GM19351 (cell line): ENCODE measurements around the gene COL21A1.
"Not testable (repeated sequence)": the region's sequence is repeated elsewhere in the genome, so short reads cannot be mapped to it uniquely, and the experiment has no call there.

Experiments
- ATAC-seq: cut with Tn5 transposase; IDR thresholded peaks from one replicate; pipeline ENCODE4 v1.9.1; 2021; ENCODE audit warnings: mild to moderate bottlenecking, moderate library complexity; ENCODE audit not compliant: unreplicated experiment

The COL21A1 gene

DNA sequence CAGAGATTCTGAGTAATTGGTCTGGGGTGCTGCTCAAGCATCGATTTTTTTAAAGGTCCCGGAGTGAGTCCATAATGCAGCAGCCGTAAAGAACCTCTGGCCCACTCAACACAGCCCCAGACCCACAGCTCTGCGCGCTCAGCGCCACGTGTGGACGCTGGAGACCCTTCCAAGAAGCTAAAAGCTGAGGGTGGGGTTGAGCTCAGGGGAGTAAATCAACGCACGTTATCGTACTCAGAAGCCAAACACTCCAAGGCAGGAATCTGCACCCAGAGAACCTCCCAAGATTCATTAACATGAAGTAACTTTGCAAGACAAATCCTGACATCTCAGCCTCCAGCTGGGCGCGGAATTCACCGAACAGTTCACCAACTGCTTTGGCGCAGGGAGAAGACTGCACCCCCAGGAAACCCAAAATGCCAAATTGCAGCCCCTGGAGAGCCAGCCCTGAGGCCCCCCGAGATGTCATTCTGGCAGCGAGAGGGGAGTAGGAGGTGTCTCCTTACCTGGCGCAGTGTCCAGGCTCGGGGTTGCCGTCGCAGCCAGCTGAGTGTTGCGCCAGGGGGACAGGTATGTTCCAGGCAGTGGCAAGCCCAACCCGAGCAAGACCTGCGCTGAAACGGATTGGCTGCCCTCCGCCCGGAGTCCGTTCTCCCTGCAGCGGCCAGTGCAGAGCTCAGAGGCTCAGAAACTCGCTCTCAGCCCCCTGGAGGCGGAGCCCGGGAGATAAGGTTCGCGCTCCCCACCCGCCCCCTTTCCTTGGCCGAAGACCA is at the start of gene COL21A1:
Gene COL21A1, minus strand, starts transcription at position 700 of the 773 bp plus-strand sequence. CDS start 64,962 bp downstream, outside the sequence.
- no peak for ATAC-seq

DNA sequence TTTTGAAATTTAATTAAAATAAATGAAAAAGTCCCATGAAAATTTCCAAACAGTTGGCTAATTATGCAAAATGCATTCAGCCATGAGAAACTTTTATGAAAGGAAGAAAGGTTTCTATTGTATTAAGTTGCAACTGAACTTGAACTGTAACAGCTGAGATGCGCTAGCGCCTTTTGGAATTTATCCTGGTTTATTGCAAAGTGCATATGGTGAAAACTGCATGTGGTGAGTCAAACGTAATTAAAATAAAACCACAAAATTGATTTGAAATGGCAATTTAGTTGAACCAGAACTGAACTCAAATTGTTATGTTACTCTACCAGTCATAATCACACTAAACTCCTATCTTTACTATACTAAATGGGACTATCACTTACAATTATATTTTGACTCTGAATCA is 46.4 kb upstream of the COL21A1 start:
- ATAC-seq, result no peak

DNA sequence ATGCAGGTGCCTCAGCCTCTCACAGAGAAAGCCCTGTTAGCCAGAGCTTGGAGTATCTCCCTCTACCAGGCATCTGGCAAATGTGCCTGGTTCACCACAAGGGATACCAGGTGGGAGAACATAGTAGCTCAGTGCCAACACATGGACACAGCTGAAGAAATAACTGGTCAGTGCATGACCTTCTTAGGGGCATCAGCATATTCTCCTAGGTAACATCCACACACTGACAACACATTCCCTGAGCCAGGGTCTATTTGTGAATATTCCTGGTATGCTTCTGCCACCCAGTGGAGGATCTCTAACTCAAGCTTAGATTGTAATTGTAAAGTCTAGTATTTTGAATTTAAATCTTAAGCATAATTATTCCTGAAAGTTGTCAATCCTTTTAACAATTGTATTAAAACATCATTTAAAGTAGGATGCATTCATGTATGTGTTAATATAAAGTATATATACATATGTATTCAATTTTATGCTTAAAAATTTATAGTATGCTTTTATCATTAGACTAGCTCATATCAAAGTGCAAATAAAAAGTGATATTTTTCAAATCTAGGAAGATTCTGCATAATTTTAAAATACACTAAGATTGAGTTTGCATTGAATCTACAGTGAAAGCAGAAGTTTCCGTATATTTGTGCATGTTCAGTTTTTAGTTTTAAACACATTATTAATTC is 45.3 kb upstream of the COL21A1 start:
- ATAC-seq, result peak; percentile 66

DNA sequence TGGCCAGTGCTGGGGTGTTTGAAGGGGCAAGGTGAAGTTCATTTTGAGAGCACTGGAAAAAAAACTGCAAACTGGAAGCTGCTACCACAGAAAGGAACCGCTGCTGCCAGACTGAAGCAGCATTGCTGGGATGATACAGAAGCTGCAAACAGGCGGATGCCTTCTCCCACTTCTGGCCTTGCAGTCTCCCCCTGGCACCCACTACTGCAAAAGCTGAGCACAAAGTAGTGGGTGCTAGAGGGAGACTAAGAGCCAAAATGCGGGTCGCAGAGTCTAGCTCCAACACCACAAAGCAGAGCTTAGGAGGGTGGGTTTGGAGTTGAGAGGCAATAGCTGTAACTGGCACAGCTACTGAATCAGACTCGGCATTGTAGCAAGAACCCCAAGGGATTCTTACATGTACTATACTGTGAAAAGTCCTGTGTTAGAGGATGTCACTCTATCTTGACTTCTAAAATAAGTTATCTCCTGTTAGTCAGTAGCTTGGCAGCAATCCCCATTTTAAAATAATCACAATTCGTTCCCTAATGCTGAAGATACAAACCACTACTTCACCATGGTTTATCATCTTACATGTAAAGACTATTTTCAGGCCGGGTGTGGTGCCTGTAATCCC is 44.0 kb upstream of the COL21A1 start:
- ATAC-seq, result no peak

DNA sequence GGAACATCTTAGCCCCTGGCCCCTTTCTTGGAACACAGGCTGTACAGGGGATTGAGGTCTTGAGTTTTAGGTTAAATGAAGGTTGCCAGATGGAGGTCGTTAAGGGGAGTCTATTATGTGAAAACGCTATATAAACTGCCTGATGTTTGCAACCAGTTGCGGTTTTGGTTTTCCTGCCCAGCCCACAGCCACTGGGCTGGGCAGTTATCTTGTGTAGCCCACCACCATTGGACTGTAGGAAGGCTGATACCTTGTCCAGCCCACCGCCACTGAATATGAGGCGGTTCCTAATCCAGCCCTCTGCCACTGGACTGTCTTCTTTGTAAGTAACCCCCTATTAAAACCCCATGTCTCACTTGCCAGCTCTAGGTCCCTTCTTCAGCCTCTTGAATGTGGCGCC is 42.3 kb upstream of the COL21A1 start:
- no peak for ATAC-seq

DNA sequence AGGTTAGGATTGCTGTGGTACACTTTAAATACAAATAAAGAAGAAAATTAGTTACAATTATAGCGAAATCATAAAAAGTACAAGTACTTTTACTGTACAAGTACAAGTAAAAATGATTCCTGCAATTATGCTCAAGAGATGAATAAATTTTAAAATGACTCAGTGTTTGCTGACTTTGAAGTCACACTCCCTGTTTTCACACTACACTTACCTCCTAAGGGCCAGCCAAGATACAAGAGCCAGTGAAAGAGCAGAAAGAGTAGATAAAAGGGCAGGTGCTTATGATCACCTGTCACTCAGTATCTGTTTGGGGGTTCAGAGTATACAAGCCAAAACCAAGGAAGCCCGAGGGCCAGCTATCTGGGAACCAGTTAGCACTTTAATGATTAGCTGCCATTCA is 41.0 kb upstream of the COL21A1 start:
- no peak for ATAC-seq

DNA sequence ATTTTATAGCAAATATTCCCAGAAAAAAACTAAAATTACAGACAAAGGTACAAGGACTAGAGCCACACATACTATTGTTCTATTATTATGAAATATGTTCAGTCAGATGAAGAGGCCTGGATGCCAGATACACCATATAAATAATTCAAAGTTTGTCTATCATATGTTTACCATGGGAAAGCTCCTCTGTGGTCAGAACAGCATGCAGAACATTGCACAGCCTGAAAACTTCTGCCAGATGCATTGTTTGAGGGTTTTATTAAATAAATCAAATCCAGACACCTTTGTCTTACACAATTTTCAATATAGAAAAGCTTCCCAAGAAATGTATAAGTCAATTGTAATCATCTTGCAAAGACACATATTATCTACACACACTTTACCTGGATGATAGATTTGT is 35.0 kb upstream of the COL21A1 start:
- no peak for ATAC-seq

DNA sequence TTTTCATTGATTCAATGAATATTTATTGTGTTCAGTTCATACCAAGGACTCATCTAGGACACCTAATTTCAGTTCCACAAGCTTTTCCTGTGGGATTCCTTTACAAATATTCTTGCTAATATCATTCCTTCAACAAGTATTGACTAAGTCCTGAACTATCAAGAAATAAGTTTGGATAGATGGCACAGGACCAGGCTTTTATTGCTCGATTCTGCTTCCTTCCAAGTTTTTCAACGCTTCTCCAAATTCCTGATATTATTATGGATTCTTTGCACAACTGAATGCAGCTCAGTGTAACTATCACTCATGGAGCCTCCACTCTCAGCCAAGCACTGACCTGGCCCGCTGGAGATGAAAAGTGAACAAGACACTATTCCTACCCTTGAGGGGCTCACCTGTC is 32.7 kb upstream of the COL21A1 start:
- no peak for ATAC-seq

DNA sequence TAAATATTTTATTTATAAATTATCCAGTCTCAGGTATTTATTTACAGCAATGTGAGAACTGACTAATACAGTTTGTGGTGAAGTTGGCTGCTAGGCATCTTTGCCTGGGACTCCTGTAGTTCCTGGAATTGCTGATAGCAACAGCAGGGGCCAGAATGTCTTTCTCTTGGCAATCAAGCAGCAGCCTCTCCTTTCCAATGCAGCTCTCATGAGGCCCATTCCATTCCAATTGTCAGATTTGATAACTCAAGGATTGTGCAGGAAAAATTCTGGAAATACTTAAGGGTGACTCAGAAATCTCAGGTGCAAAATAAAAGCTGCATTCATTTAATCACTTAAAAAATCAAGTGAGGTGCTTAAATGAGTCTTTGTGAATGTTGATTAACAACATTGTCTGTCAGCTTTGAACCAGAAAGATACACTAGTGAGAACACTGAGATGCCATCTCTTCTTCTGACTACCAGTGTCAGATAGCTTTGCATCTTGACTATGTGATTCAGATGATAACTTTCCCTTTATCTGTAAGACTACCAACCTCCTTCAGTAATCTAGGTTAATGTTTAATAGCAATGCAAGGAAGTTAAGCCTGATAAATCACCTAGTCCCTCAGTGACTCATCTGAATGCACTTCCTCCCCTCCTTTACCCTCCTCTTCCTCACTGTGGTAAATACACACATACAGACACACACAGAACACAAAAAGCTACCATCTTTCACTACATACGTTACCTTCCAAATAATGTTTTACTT is 32.1 kb upstream of the COL21A1 start:
- ATAC-seq, result no peak

DNA sequence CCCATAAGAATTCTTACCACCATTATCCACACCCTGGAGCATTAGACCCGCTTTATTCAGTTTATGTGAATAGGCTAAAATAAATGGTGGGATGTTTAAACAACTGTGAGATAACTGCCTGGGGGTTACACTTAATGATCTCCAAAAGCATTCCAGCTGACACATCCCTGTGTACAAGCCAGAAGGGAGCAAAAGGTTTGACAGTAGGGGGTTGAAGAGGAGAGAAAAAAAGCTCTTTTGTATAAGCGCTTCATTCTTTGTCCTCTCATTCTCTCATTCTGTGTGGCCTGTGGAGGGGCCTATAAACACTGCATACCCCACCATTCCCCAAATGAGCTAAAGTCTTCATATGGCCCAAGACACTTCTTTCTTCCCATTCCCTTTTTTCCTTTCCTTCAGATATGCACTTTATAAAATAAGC is 30.8 kb upstream of the COL21A1 start:
- no peak for ATAC-seq

DNA sequence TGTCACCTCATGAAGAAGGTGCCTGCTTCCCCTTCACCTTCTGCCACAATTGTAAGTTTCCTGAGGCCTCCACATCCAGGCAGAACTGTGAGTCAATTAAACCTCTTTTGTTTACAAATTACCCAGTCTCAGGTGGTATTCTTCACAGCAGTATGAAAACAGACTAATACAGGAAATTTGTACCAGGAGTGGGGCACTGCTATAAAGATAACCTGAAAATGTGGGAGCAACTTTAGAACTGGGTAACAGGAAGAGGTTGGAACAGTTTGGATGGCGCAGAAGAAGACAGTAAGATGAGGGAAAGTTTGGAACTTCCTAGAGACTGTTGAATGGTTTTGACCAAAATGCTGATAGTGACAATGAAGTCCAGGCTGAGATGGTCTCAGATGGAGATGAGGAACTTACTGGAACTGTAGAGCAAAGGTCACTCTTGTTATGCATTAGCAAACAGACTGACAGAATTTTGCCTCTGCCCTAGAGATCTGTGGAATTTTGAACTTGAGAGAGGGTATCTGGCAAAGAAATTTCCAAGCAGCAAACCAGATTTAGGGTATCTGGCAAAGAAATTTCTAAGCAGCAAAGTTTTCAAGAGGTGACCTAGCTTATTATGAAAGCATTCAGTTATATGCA is 23.5 kb upstream of the COL21A1 start:
- no peak for ATAC-seq

DNA sequence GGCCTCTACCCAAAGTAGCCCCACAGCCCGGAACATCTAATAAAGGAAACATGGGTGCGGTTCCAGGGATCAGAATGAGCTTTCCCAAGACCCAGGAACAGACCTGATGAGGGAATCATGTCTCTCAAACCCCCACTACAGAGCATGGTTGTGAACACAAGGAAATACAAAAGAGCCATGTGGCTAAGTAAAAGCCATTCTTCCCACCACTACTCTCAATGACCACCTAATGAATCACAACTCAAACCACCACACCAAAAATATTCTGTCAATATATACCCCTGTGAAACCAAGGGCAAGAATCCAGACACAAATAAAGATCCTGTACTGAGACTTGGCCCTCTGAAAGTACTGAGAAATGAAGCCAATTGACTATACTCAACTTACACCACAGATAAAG is 20.9 kb upstream of the COL21A1 start:
- no peak for ATAC-seq

DNA sequence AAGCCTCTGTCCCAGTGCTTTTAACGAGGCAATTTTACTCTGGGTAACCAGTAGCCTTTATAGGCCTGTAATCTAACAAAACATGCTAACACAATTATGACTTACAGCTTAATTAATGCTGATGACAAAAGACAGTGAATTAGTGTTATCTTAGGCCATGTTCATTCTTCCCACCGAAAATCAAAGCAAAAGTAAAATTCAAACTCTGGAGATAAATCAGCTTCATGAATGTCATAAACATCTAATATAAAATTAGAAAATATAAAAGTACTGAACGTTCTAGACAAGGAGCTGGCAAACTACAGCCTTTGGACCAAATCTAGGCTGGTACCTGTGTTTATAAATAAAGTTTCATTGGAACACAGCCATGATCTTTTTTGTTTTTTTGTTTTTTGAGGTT is 18.6 kb upstream of the COL21A1 start:
- no peak for ATAC-seq

DNA sequence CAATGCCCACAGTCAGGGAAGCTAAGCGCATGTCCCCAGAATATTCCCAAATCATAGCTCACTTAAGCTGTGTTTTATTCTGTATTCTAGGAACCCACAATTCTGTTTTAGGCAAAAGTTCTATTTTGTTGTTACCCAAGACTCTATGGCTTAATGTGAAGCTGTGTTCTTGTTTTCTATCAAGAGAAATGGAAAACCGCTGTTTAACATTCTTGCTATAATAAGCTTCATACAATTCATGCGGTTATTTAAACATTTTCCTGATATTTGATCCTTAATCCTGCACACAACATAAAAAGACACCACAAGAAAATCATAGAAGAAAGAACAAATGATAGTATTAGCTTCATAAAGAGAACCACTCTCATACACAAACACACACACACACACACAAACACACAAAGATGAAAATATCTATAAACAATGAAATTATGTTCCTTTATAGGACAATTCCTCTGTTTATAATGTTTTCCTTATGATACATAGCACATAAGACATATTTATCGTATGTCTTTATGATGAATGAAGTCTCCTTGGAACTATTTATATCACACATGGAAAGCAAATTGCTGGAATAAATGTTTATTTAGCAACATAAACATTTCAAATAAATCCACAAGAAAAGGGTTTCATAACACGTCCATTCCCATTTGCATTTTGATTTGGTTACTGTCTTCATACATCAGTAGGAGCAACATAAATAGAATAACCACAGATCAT is 16.4 kb upstream of the COL21A1 start:
- ATAC-seq, result no peak

DNA sequence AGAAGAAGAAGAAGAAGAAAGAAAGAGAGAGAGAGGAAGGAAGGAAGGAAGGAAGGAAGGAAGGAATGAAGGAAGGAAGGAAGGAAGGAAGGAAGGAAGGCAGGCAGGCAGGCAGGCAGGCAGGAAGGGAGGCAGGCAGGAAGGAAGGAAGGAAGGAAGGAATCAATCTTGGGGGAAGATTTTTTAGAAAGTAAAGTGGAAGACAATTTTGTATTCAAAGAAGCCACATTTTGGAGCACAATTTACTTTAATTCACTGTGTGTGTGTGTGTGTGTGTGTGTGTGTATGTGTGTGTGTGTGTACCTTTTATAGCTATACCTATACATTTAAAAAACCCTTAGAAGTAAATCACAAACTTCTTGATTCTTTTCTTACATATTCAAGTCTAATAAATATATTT is 13.2 kb upstream of the COL21A1 start:
- ATAC-seq, result not testable (repeated sequence)

DNA sequence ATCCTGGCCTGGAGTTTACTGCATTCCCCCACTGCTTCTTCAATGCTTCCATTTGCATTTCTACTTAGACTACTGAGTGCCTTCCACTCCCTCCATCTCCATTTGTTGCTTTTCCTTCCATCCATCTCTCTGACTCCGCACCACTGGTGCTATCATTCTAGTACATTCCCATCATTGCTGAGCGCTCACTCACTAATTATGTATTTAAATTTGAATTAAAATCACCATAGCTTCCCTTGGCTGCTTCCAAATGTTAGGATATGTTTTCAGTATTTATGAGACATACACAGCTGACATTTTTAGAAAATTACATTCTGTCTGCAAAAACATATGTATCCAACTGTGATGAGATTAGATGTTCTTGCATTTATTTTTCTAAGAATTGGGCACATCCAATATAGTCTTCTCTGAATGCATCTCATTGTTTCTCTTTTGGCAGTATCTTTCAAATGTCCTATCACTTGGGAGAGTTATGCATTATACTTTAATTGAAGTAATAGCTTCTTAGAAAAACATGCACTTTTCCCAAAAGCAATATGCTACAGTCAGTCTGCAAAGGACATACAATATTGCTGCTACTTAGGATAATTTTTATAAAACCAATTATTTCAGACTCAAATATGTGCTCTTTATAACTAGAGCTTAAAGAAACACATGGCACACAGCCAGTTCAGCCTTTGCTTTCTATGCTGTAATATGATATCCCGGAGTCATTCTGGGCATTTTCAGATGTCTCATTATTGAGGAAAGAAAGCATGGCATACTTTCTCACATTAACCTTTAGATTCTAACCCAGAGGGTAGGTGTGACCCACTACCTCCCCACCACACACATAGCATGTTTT is 12.1 kb upstream of the COL21A1 start:
- no peak for ATAC-seq

DNA sequence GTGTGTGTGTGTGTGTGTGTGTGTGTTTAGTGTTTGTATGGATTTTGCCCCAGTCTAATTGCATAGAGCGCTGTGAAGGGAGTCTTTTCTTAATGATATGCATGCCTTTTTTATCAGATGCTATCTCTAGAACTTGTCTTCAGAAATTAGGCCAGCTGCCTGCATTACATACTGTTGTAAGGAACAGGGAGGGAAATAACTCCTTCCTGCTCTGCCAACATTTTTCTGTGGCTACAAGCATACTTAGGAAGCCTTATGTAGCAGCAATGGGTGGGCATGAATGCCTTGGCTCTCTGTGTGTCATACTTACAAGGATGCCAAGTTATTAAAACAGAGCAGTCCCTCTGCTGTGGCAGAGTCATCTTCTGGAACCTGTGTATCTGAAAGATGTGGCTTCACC is 8.0 kb upstream of the COL21A1 start:
- no peak for ATAC-seq

DNA sequence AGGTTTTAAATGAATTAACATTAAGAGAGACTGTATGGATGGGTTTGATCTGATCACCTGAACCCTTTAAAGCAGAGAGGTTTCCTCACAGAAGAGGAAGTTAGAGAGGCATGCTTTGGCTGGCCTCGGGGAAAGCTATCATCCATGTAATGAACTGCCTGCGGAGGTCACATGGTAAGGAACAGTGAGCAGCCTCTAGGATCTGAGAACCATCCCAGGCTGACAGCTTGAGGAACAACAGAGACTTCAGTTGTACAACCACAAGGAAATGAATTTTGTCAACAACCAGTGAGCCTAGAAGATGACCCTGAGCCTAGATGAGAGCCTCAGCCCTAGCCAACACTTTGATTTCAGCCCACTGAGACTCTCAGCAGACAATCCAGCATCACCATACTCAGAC is 2.9 kb upstream of the COL21A1 start:
- no peak for ATAC-seq

DNA sequence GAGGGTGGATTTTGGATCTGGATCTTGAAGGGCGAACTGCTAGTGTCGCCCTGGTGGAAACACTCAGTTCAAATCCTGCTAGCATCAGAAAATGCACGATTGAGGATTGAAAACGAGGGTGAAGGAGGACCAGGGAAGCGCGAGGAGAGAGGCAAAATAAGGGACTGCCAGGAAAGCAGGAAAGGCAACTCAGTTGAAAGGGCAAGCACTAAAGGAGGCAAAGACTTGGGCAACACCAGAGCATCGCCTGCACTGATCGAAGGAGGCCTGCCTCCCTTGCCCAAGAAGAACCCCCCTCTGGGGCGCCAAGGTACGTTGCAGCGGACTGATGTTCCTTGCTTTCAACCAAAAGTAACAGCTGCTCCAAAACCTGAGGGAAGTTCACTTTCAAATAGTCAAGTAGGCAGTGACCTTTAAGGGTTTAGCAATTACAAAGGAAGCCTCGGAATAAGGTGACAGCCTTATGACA is 308 bp upstream of the COL21A1 start:
- no peak for ATAC-seq
